HG02623 (cell line): ENCODE measurements around the gene TTLL5.

Source experiments
- ATAC-seq: cut with Tn5 transposase; IDR thresholded peaks from one replicate; pipeline ENCODE4 v1.9.1; 2021; ENCODE audit warnings: moderate library complexity; ENCODE audit not compliant: unreplicated experiment

TTLL5 gene

GRCh38 chr14:75697386-75697785 is 36.3 kb downstream of the TTLL5 start:
- ATAC-seq = no peak

GRCh38 chr14:75697918-75698317 is 36.9 kb downstream of the TTLL5 start:
- ATAC-seq = no peak

- ATAC-seq = no peak
These were observed 38.3 kb downstream of the TTLL5 start for GRCh38 chr14:75699331-75699730.

- no peak for ATAC-seq
These were observed 39.2 kb downstream of the TTLL5 start for GRCh38 chr14:75700295-75700694.

- ATAC-seq = no peak
These were observed 41.1 kb downstream of the TTLL5 start for GRCh38 chr14:75702122-75702521.

GRCh38 chr14:75702616-75703261 is 41.7 kb downstream of the TTLL5 start:
- ATAC-seq = no peak

- ATAC-seq = no peak
These were observed 42.4 kb downstream of the TTLL5 start for GRCh38 chr14:75703467-75703866.

- ATAC-seq = no peak
These were observed 44.0 kb downstream of the TTLL5 start for GRCh38 chr14:75705014-75705413.

- no peak for ATAC-seq
These were observed 48.3 kb downstream of the TTLL5 start for GRCh38 chr14:75709207-75709812.

GRCh38 chr14:75711105-75711795 is 50.2 kb downstream of the TTLL5 start:
- ATAC-seq = no peak

GRCh38 chr14:75711796-75712211 is 50.8 kb downstream of the TTLL5 start:
- no peak for ATAC-seq

GRCh38 chr14:75714991-75715390 is 53.9 kb downstream of the TTLL5 start:
- ATAC-seq = no peak

- ATAC-seq = no peak
These were observed 55.1 kb downstream of the TTLL5 start for GRCh38 chr14:75715926-75716780.

GRCh38 chr14:75717729-75718128 is 56.7 kb downstream of the TTLL5 start:
- ATAC-seq = no peak

- no peak for ATAC-seq
These were observed 57.2 kb downstream of the TTLL5 start for GRCh38 chr14:75718199-75718598.

- ATAC-seq = no peak
These were observed 59.1 kb downstream of the TTLL5 start for GRCh38 chr14:75720116-75720515.

- no peak for ATAC-seq
These were observed 59.9 kb downstream of the TTLL5 start for GRCh38 chr14:75720842-75721498.

- ATAC-seq = no peak
These were observed 62.7 kb downstream of the TTLL5 start for GRCh38 chr14:75723716-75724115.

GRCh38 chr14:75724414-75725204 is 63.6 kb downstream of the TTLL5 start:
- no peak for ATAC-seq

- no peak for ATAC-seq
These were observed 64.4 kb downstream of the TTLL5 start for GRCh38 chr14:75725481-75725880.
